Pancreas (tissue), 10 donors: Measurements from ENCODE around the gene ASPDH. TPM values are rescaled to one million over a fixed set of nuclear protein-coding genes. Genes with fewer than 3 reads are reported as not detected.

ENCODE experiments used
- ATAC-seq, 4 donors: fragments of 200-7000 bp; cut with Tn5 transposase; one replicate each; pipeline versions ENCODE4 v1.8.0 to v1.9.1; 2020; ENCODE audit warnings: mild to moderate bottlenecking in 4 of 4, moderate library complexity in 4 of 4
- DNase-seq, 6 donors: peaks; one replicate each; pipeline ENCODE4 v3.0.0-alpha.2; 2020
- FAIRE-seq: peaks from 2 replicates; lab custom pipeline; 2012; peaks lifted over from hg19 to GRCh38; lab: Jason Lieb, UNC
- H3K27ac ChIP-seq, 4 donors: fragments of 200-600 bp; sonication (generic); 1 replicate in 3 of 4; 2 replicates in 1 of 4; pipeline versions ENCODE4 v1.5.0 to v1.8.0; 2020
- H3K27me3 ChIP-seq, 4 donors: fragments of 200-600 bp; one replicate each; pipeline ENCODE4 v1.8.0; 2021
- H3K36me3 ChIP-seq, 3 donors: fragments of 200-600 bp; sonication (generic) in 1 of 3; one replicate each; pipeline versions ENCODE4 v1.5.0 to v1.8.0; 2020 to 2021
- H3K4me1 ChIP-seq, 3 donors: fragments of 200-600 bp; one replicate each; pipeline ENCODE4 v1.8.0; 2021
- H3K4me3 ChIP-seq, 4 donors: fragments of 200-600 bp; sonication (generic) in 2 of 4; one replicate each; pipeline versions ENCODE4 v1.5.0 to v1.8.0; 2020 to 2021
- H3K9me3 ChIP-seq, 4 donors: fragments of 200-600 bp; one replicate each; pipeline ENCODE4 v1.8.0; 2021
- CTCF ChIP-seq, 4 donors: fragments of 200-600 bp; sonication (generic) in 3 of 4; IDR thresholded peaks; one replicate each; pipeline versions ENCODE4 v1.5.0 to v1.8.0; 2021; ENCODE audit warnings: antibody characterized with exemption in 4 of 4
- WGBS, 2 donors: extraction: QIAGEN DNeasy Blood & Tissue Kit; methylation state at CpG; one replicate each; pipeline ENCODE4 v1.1.7; 2013; 5-methylcytosine and 5-hydroxymethylcytosine counted together
- intact Hi-C, 3 donors: fragments of 100-400 bp; cut with DNase I; formaldehyde crosslinking; loops; one replicate each; pipeline versions ENCODE4 v1.11.1 to v1.14.2; 2022
- polyA plus RNA-seq, 2 donors: library from polyadenylated mRNA; stranded (reverse); fragments of 200-250 nt; gene quantifications; one replicate each; pipeline ENCODE4 v1.2.3, GENCODE V29; 2013
- total RNA-seq, 6 donors: library from RNA; stranded (reverse); fragmentation: NEBNext Ultra II Directional in 4 of 6; extraction: Animal tissue kit (Norgen Biotek cat#: 25700) in 4 of 6; gene quantifications; one replicate each; pipeline versions ENCODE4 v1.2.1 to v1.2.4, GENCODE V29; 2021 to 2023
- donor health status: healthy with polysubstance abuse.
- donor health status: DM: no; HTN: no; CAD: no; lungs with moderate emphysema.
- donor health status: DM: no; HTN: no; CAD: no.
- donor health status: control.
- donor health status: control.
- donor health status: Bipolar disorder and iron deficiency.
- donor health status: DM: yes; HTN: yes; CAD: no.
- donor health status: DM: no; HTN: no; CAD: no.
- donor health status: DM: no; HTN: no; CAD: no.
- donor health status: DM: yes; HTN: yes; CAD: no.

ASPDH gene
- total and polyA plus RNA-seq, 8 donors, result 0.49 to 4.6 (median 1.2) TPM; not detected in 4

DNA sequence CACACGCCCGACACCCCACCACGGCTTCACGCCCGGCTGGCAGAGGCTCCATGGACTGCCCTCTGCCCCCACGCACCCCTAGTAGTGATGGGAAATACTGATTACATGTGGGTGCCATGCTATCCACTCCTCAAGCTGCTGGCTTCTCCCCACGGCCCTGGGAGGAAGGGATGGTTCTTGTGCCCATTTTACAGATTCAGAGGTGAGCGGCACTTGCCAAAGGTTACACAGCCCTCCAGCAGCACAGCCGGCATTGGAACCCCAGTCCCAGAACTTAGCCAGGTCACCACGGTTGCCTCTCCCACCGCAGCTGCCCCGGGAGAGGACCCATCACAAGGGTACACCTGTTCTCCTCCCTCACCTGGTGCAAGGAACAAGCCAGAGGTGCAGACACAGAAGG is 41.3 kb upstream of the ASPDH start:
- intact Hi-C loops, result no loop called here
- Histone ChIP-seq H3K9me3 (no peaks in the 10 kb centered on the region), H3K4me3 (no peak overlapping the region), H3K27ac (no peak overlapping the region), H3K27me3 (peaks cover 0 to 5% (median 2%) of the 10 kb centered on the region in 4 donors), H3K36me3 (no peaks in the 10 kb centered on the region), H3K4me1 (no peaks in the 10 kb centered on the region)
- no peak for TF ChIP-seq CTCF (IDR thresholded peaks at IDR 0.05)
- no peak for DNase-seq
- 50 to 58% methylated on average over 12 of the region's 12 CpGs for WGBS, 2 donors
- FAIRE-seq, result no peak
- no peak for ATAC-seq

GRCh38 chr19:50554212-50554611 is 40.5 kb upstream of the ASPDH start:
- Histone ChIP-seq H3K9me3 (no peaks in the 10 kb centered on the region), H3K27ac (no peak overlapping the region), H3K4me3 (no peak overlapping the region), H3K27me3 (peaks cover 0 to 5% (median 2%) of the 10 kb centered on the region in 4 donors), H3K4me1 (no peaks in the 10 kb centered on the region), H3K36me3 (no peaks in the 10 kb centered on the region)
- DNase-seq (no peak), FAIRE-seq (no peak), ATAC-seq (no peak)
- intact Hi-C loops, result no loop called here
- WGBS, 2 donors, result 59 to 64% methylated on average over 10 of the region's 10 CpGs
- no peak for TF ChIP-seq CTCF (IDR thresholded peaks at IDR 0.05)

DNA sequence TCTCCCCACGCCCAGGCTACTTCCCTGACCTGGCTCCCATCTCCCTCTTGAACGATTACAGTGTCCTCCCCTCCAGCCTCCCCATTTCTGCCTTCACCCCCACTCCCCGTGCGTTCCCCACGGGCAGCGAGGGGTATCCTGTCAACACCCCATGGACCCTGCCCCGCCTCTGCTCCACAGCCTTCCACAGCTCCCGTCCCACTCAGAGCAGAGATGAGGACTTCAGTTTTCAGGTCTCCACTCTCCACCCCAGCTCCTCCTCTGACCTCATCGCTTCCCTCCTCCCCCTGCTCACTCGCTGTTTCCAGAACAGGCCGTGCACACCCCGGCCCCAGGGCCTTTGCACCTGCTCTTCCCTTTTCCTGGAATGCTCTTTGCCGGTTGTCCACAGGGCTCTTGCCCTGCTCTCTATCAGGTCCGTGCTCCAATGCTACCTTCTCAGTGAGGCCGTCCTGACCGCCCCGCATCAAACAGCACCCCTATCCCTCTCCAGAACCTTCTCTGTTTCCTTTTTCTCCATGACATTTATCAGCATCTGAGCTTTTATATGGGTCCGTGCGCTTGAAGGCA is 39.5 kb upstream of the ASPDH start:
- ATAC-seq (no peak), FAIRE-seq (no peak), DNase-seq (no peak)
- intact Hi-C loops, result no loop called here
- Histone ChIP-seq H3K9me3 (no peaks in the 10 kb centered on the region), H3K27me3 (peaks cover 0 to 11% (median 0%) of the 10 kb centered on the region in 4 donors), H3K4me3 (no peak overlapping the region), H3K27ac (no peak overlapping the region), H3K36me3 (no peaks in the 10 kb centered on the region), H3K4me1 (no peaks in the 10 kb centered on the region)
- no peak for TF ChIP-seq CTCF (IDR thresholded peaks at IDR 0.05)
- WGBS, 2 donors, result 60 to 62% methylated on average over 19 of the region's 19 CpGs

GRCh38 chr19:50552540-50552939 is 38.8 kb upstream of the ASPDH start:
- 59 to 79% methylated on average over 15 of the region's 15 CpGs for WGBS, 2 donors

More at GRCh38 chr19:50552540-50552939, 38.8 kb upstream of the ASPDH start:
- intact Hi-C loops, result no loop called here
- no peaks in the 10 kb centered on the region for H3K36me3 ChIP-seq
- H3K27me3 ChIP-seq, result peaks cover 0 to 11% (median 0%) of the 10 kb centered on the region in 4 donors
- ATAC-seq, result no peak
- DNase-seq, result no peak
- no peak overlapping the region for H3K27ac ChIP-seq
- TF ChIP-seq CTCF (IDR thresholded peaks at IDR 0.05), result no peak
- no peak overlapping the region for H3K4me3 ChIP-seq
- no peaks in the 10 kb centered on the region for H3K4me1 ChIP-seq
- FAIRE-seq, result no peak
- no peaks in the 10 kb centered on the region for H3K9me3 ChIP-seq
